Measurements from ENCODE around the gene NBAS.

GRCh38 chr2:15456352-15456751 is 104.8 kb downstream of the NBAS start:
- TF ChIP-seq, protein P1, sequence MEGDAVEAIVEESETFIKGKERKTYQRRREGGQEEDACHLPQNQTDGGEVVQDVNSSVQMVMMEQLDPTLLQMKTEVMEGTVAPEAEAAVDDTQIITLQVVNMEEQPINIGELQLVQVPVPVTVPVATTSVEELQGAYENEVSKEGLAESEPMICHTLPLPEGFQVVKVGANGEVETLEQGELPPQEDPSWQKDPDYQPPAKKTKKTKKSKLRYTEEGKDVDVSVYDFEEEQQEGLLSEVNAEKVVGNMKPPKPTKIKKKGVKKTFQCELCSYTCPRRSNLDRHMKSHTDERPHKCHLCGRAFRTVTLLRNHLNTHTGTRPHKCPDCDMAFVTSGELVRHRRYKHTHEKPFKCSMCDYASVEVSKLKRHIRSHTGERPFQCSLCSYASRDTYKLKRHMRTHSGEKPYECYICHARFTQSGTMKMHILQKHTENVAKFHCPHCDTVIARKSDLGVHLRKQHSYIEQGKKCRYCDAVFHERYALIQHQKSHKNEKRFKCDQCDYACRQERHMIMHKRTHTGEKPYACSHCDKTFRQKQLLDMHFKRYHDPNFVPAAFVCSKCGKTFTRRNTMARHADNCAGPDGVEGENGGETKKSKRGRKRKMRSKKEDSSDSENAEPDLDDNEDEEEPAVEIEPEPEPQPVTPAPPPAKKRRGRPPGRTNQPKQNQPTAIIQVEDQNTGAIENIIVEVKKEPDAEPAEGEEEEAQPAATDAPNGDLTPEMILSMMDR (IDR thresholded peaks at IDR 0.05), result no peak
- TF ChIP-seq POLR2A (IDR thresholded peaks at IDR 0.05), result no peak

Data from esophagus squamous epithelium (tissue), 4 donors.